ENCODE data around the gene SRGAP2B.
"Not testable (repeated sequence)": the region's sequence is repeated elsewhere in the genome, so short reads cannot be mapped to it uniquely, and the experiment has no call there.

Gene SRGAP2B

GRCh38 chr1:145008388-145008787, 86.7 kb downstream of the SRGAP2B start:
- not testable (repeated sequence) for H3K4me3 ChIP-seq (ENCODE audit: low read length); DNase-seq (ENCODE audit: low read depth, low spot score)

DNA sequence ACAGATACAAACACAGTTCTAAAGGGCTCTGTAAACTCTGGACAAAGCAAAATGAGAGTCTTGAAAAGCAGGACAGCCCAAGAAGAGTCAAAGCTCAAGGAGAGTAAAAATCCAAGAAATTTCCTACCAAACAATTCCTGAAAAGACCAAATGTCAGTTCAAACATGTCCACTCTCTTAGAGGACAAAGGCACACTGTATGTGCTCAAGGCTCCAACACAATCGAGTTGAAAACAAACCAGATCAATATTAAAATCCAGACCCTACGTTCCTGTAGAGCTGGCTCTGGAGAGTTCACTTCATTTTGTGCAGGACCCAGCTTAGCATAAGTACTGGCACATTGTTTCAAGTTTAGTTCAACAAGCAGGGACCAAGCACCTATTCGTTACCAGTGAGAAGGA, 90.0 kb downstream of the SRGAP2B start:
- not testable (repeated sequence) for H3K4me3 ChIP-seq (ENCODE audit: low read length); DNase-seq (ENCODE audit: low read depth, low spot score)

- not testable (repeated sequence) for DNase-seq (ENCODE audit: low read depth, low spot score); H3K4me3 ChIP-seq (ENCODE audit: low read length)
Observed at GRCh38 chr1:145001381-145001780, 93.7 kb downstream of the SRGAP2B start.

DNA sequence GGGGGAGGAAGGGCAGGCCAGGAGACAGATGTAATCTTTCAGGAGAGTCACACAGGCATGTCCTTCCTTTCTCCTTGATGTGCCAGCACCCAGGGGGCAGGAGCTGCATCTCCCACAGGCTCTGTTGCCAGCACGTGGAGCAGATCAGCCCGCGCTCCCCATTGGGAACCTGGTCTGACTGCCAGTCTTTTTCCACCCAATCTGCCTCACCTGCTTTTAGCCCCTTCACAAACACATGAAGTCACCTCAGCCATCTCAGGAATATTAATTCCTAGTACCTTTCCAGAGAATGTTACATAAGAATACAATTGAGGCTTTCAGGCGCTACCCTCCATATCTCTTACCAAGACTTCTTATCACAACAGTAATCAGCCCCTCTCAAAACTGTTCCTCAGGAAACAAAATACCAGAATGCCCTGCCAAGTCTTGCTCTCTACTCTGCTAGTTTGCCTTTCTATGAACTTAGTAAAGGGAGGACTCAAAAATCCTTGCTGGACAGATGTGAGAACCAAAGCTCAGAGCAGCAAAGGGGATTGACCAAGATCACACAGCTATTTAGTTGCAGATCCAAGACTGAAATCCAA, 94.3 kb downstream of the SRGAP2B start:
- H3K4me3 ChIP-seq (ENCODE audit: low read length); DNase-seq (ENCODE audit: low read depth, low spot score): not testable (repeated sequence)

- not testable (repeated sequence) for DNase-seq (ENCODE audit: low read depth, low spot score); H3K4me3 ChIP-seq (ENCODE audit: low read length)
Observed at GRCh38 chr1:145000074-145000742, 94.9 kb downstream of the SRGAP2B start.

- H3K4me3 ChIP-seq (ENCODE audit: low read length); DNase-seq (ENCODE audit: low read depth, low spot score): not testable (repeated sequence)
Observed at GRCh38 chr1:144998981-144999273, 96.2 kb downstream of the SRGAP2B start.

GRCh38 chr1:144998134-144998980, 96.8 kb downstream of the SRGAP2B start:
- not testable (repeated sequence) for DNase-seq (ENCODE audit: low read depth, low spot score); H3K4me3 ChIP-seq (ENCODE audit: low read length)

DNA sequence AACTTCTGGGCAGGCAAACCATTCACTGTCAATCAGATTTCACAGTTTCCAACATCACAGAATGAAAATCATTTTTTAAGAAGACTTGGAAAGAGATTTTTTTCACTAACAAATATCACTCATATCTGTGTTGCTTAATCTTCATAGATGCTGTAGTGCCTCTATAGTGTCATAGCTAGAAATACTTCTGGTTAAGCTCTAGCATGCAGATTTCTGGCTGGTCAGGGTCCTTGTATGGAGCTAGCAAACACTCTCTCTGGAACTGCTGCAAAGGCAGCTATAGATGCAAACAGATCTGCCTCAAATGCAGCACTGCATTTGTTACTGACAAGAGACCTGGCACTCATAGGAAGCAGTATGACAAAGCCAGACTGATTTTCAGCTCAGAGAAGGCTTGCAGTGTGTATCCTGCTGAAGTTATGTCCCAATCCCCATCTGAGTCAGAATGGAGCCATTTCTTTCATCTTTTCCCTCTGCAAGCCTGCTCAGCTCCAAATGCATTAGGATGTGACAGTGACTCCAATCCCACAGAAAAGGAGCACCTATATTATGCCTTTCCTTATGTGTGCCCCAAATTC, 99.2 kb downstream of the SRGAP2B start:
- H3K4me3 ChIP-seq (ENCODE audit: low read length); DNase-seq (ENCODE audit: low read depth, low spot score): not testable (repeated sequence)

GRCh38 chr1:144992915-144993314, 102.2 kb downstream of the SRGAP2B start:
- DNase-seq (ENCODE audit: low read depth, low spot score); H3K4me3 ChIP-seq (ENCODE audit: low read length): not testable (repeated sequence)

DNA sequence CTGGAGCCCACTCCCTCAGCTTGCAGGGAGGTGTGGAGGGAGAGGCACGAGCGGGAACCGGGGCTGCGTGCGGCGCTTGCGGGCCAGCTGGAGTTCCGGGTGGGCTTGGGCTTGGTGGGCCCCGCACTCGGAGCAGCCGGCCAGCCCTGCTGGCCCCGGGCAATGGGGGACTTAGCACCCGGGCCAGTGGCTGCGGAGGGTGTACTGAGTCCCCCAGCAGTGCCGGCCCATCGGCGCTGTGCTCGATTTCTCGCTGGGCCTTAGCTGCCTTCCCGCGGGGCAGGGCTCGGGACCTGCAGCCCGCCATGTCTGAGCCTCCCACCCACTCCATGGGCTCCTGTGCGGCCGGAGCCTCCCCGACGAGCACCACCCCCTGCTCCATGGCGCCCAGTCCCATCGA, 104.5 kb downstream of the SRGAP2B start:
- not testable (repeated sequence) for DNase-seq (ENCODE audit: low read depth, low spot score); H3K4me3 ChIP-seq (ENCODE audit: low read length)

DNA sequence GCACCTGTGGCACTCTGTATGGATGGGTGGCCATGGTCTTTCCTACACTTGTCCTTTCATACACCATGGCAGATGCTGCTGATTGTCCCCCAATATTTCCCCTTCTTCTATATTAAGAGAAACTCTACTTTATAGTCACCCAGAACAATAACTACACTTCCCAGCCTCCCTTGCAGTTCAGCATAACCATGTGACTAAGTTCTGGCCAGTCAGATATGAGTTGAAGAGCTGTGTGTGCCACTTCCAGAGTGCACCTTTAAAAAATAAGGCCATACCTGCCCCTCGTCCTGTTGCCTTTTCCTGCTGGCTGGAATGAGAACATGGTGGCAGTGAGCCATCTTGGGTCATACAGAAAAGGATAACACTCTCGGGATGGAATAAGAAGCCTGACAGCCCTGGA, 108.0 kb downstream of the SRGAP2B start:
- not testable (repeated sequence) for H3K4me3 ChIP-seq (ENCODE audit: low read length); DNase-seq (ENCODE audit: low read depth, low spot score)

DNA sequence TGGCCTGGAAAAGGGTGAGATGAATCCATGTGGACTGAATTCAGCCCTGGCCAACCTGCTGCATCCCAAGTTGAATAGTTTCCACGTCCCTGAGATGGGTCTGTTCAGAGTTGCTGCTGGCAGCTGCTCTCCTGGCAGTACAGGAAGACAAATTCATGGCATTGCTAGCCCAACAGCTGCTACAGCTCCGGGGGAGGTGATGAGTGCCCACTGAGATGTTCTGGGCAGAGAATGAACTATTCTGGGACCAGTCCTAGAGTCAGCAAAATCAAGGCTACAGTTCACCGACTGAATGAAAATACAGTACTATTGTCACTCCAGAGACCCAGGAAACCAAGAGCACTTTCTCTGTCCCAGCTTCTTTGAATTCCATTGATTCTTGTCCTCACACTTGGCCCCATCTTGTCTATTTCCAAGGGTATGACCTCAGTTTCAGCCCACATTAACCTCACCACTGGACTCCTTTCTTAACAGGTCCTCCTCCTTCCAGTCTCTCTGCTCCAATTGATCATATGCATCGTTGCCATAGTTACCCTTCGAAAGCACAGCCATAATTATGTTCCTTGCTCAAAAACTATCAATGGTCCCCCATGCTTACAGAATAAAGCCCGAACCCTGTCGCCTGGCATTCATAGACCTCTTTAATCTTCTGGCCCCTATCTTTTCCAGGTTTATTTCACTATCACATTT, 108.8 kb downstream of the SRGAP2B start:
- not testable (repeated sequence) for H3K4me3 ChIP-seq (ENCODE audit: low read length); DNase-seq (ENCODE audit: low read depth, low spot score)

GRCh38 chr1:144985550-144986170, 109.5 kb downstream of the SRGAP2B start:
- H3K4me3 ChIP-seq (ENCODE audit: low read length); DNase-seq (ENCODE audit: low read depth, low spot score): not testable (repeated sequence)

DNA sequence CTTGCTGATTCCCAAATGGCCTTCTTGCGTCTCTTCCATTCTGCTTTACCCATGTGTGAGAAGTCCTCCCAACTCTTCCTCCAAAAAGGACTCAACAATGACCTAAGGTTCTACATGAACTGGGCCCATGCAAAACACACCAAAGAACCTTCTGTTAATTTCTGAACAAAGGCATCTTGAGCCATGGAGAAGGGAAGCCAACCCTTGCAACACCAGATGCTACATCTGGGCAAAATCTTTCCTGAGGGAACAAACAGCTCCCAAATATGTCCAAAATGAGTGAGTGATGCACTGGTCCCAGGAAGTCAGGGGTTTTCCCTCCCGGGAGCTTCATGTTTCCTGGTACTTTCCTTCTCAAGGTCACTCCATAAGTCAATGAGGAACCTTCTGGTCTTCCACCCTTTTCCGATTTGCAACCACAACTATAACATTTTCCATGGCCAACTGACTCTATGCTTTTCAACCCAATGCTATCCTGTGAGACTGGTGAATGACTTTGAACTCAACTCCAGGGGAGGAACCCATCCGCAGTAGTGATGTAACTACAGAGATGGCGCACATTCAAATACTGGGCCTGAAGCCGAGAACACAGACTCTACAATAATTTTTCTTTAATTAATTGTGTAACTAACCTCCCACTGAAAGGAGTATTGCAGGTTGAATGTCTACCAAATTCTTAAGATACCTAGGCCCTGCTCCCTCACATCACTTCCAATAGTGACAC, 112.2 kb downstream of the SRGAP2B start:
- not testable (repeated sequence) for H3K4me3 ChIP-seq (ENCODE audit: low read length); DNase-seq (ENCODE audit: low read depth, low spot score)

- H3K4me3 ChIP-seq (ENCODE audit: low read length); DNase-seq (ENCODE audit: low read depth, low spot score): not testable (repeated sequence)
Observed at GRCh38 chr1:144981157-144981556, 114.0 kb downstream of the SRGAP2B start.

DNA sequence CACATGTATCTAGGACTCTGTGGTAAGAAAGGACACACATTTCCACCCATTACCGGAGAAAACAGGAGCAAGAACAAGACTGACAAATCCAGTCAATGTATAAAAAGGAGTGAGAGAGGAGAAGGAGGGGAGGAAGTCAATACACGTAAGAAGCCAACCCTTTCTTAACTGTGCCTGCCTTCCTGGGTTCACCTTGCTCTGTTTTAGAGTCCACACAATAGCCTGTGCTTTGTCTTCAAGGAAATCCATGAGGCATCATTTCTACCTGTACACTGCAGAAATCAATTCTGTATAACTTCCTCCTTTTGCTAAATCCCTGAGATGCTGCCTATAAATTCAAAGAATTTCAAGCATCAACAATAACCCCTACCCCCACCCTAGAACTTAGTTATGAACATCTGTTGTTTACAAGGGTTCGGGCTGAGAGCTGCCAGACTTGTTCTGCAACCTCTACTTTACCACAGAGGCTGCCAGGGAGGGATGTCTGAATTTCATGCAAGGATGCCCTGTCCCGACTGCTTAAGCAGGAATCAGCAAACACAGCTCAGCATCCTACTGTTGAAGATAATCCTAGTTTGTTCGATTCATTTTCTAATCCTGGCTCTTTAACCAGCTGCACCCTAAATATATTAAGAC, 115.0 kb downstream of the SRGAP2B start:
- not testable (repeated sequence) for DNase-seq (ENCODE audit: low read depth, low spot score); H3K4me3 ChIP-seq (ENCODE audit: low read length)

- not testable (repeated sequence) for DNase-seq (ENCODE audit: low read depth, low spot score); H3K4me3 ChIP-seq (ENCODE audit: low read length)
Observed at GRCh38 chr1:144977856-144978255, 117.3 kb downstream of the SRGAP2B start.

- not testable (repeated sequence) for H3K4me3 ChIP-seq (ENCODE audit: low read length); DNase-seq (ENCODE audit: low read depth, low spot score)
Observed at GRCh38 chr1:144971936-144972335, 123.2 kb downstream of the SRGAP2B start.
